Subcutaneous adipose tissue (tissue), 4 donors: ENCODE results near the gene RAP1GAP2. TPM values are rescaled to one million over a fixed set of nuclear protein-coding genes. Genes with fewer than 3 reads are reported as not detected.

Source experiments
- total RNA-seq, 4 donors: library from RNA; depleted of rRNA; stranded (reverse); fragments of >200 nt; gene quantifications; one replicate each; pipeline ENCODE4 v1.1.0, GENCODE V29; 2016
- TF ChIP-seq, protein P1 (sequence below): fragments of 450-650 bp; IDR thresholded peaks from one replicate; pipeline ENCODE4 v1.5.1; 2016; ENCODE audit warnings: low read depth, mild to moderate bottlenecking, control low read depth, antibody characterized with exemption, moderate library complexity

Gene RAP1GAP2
- total RNA-seq, 4 donors from 2014 or later = 1.9 to 6.1 (median 3.4) TPM

DNA sequence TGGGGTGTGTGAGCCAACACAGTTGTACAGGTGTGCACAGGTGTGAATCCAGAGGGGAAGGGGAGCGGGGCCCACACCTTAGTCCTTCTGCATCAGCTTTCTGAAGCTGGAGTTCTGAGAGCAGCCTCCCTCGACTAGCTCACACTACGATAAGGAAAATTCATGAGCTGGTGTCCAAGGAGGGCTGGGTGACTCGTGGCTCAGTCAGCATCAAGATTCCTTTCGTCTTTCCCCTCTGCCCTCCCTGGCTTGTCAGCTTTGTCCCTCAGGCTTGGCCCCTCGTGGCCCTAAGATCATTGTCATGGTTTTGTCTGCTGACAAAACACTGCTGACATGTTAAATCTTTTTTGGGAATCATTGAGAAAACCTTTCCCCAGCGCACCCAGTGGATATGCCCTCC lies 219.7 kb downstream of the RAP1GAP2 start:
- TF ChIP-seq, protein P1, sequence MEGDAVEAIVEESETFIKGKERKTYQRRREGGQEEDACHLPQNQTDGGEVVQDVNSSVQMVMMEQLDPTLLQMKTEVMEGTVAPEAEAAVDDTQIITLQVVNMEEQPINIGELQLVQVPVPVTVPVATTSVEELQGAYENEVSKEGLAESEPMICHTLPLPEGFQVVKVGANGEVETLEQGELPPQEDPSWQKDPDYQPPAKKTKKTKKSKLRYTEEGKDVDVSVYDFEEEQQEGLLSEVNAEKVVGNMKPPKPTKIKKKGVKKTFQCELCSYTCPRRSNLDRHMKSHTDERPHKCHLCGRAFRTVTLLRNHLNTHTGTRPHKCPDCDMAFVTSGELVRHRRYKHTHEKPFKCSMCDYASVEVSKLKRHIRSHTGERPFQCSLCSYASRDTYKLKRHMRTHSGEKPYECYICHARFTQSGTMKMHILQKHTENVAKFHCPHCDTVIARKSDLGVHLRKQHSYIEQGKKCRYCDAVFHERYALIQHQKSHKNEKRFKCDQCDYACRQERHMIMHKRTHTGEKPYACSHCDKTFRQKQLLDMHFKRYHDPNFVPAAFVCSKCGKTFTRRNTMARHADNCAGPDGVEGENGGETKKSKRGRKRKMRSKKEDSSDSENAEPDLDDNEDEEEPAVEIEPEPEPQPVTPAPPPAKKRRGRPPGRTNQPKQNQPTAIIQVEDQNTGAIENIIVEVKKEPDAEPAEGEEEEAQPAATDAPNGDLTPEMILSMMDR = no peak

DNA sequence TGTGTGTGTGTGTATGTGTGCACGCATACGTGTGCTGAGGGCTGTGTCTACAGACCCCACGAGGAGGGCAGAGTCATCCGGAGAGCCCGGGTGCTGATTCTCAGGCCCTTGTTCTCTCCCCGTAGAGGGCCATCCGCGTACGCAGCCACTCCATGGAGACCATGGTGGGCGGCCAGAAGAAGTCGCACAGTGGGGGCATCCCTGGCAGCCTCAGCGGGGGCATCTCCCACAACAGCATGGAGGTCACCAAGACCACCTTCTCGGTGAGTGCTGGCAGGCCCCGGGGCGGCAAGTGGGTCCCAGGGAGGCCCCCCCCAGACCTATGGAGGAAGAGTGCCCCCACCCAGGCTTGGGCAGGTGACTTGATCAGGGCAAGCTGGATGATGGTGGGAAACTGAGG lies 221.7 kb downstream of the RAP1GAP2 start:
- TF ChIP-seq, protein P1 = no peak

DNA sequence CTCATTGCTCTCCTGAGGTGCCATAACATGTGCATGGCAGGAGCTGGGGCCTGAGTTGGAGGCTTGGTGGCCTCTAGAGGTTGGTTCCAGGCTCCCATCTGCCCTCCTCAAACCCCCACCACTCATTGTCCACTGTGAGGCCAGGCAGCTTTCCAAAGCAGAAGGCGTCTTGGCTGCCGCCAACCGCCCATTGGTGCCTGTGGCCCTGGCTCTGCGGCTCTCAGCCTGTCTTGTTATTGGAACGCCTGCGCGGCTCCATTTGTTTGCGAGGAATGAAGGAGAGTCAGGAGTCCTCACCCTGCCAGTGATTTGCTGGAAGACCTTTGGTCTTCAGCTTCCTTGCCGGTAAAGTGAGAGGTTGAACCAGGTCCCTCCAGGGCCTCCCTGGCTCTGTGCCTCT lies 223.5 kb downstream of the RAP1GAP2 start:
- TF ChIP-seq, protein P1 = no peak

DNA sequence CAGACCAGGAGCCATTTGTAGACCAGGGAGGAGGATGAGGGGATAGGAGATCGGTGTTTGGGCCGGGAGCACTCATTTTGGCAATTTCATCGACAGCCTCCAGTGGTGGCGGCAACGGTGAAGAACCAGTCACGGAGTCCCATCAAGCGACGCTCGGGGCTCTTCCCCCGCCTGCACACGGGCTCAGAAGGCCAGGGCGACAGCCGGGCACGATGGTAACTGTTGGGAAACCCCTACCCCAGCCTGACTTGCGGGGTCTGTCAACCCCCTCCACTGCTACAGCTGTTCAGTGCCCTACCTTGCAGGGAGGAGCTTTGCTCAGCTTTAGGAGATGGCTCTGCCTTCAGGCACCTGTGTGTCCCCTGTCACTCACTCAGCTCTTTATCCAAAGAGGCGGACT lies 224.1 kb downstream of the RAP1GAP2 start:
- TF ChIP-seq, protein P1 = no peak

DNA sequence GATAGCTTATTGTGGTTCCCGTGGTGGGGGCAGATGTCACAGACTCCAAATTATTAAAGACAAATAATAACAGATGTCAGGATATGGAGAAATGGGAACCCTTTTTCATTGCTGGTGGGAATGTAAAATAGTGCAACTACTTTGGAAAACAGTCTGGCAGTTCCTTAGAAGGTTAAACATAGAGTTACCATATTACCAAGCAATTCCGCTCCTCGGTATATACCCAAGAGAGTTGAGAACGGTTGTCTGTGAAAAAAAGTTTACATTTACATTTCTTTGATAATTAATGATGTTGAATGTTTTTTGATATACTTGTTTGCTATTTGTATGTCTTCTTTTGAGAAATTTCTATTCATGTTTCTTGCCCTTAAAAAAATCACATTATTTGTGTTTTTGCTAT lies 226.0 kb downstream of the RAP1GAP2 start:
- TF ChIP-seq, protein P1 = no peak

DNA sequence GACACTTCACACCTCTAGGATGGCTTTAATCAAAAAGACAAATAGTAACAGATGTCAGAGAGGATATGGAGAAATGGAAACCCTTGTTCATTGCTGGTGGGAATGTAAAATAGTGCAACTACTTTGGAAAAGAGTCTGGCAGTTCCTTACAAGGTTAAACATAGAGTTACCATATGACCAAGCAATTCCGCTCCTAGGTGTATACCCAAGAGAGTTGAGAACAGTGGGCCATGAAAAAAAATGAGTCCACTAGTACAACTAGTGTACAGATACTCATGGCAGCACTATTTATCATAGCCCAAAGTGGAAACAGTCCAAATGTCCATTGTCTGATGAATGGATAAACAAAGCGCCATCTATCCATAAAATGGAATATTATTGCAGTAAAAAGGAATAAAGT lies 228.1 kb downstream of the RAP1GAP2 start:
- TF ChIP-seq, protein P1 = no peak

DNA sequence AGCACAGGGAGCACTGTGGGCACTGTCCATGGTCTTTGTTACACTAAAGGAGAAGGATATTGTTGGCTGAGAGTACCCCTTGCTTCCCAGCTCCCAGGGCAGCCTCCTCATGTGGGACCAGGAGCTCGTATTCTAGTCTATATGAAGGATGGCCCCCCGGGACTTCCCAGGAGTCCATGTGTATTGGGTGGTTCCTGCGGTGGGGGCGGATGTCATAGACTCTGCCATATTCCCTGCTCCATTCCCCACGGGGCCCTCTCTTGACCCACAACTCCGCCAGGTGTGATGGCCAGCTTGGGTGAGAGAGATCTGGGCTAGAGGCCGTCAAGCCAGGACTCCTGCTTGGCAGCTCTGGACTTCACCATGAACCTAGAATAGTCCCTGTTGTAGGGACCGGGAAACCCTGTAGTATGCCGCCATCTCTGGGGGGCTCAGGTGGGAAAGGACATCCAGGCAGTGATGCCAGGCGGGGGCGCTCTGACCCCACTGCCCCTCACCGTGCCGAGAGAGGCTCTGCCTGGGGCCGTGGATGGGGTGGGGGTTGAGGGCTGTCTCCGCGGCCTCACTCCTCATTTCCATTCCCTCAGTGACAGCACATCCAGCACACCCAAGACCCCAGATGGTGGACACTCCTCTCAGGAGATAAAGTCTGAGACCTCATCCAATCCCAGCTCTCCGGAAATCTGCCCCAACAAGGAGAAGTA lies 229.3 kb downstream of the RAP1GAP2 start:
- TF ChIP-seq, protein P1 = no peak
